Left ventricle myocardium inferior (tissue), 1 donor: ENCODE measurements around the gene CPB1. TPM values are rescaled to one million over a fixed set of nuclear protein-coding genes. Genes with fewer than 3 reads are reported as not detected.

ENCODE experiments used
- DNase-seq: peaks from one replicate; pipeline ENCODE4 v3.0.0-alpha.2; 2020
- H3K27ac ChIP-seq: fragments of 200-600 bp; replicated peaks from 2 replicates; pipeline ENCODE4 v1.8.0; 2021
- H3K27me3 ChIP-seq: fragments of 200-600 bp; 2 replicates; pipeline ENCODE4 v1.8.0; 2021; ENCODE audit warnings: low read depth
- H3K36me3 ChIP-seq: fragments of 200-600 bp; 2 replicates; pipeline ENCODE4 v1.8.0; 2021
- H3K4me1 ChIP-seq: fragments of 200-600 bp; 2 replicates; pipeline ENCODE4 v1.8.0; 2021
- H3K4me3 ChIP-seq: fragments of 200-600 bp; 2 replicates; pipeline ENCODE4 v1.8.0; 2021; ENCODE audit warnings: mild to moderate bottlenecking, moderate library complexity
- H3K9me3 ChIP-seq: fragments of 200-600 bp; replicated peaks from 2 replicates; pipeline ENCODE4 v1.8.0; 2021
- intact Hi-C: fragments of 100-400 bp; cut with micrococcal nuclease; formaldehyde crosslinking; loops from one replicate; pipeline ENCODE4 v1.11.0; 2022
- total RNA-seq: library from RNA; stranded (reverse); fragmentation: NEBNext Ultra II Directional; extraction: Animal tissue kit (Norgen Biotek cat#: 25700); gene quantifications from one replicate; pipeline ENCODE4 v1.2.1, GENCODE V29; 2021
- TF ChIP-seq, protein P1 (sequence below): fragments of 200-600 bp; IDR thresholded peaks from 2 replicates; pipeline ENCODE4 v1.8.0; 2021; ENCODE audit warnings: antibody characterized with exemption, mild to moderate bottlenecking, borderline replicate concordance
- donor health status: DM: no; HTN: yes; CAD: no; lungs with severe emphysema.

CPB1 gene
- total RNA-seq, 1 donor from 2014 or later = not detected

DNA sequence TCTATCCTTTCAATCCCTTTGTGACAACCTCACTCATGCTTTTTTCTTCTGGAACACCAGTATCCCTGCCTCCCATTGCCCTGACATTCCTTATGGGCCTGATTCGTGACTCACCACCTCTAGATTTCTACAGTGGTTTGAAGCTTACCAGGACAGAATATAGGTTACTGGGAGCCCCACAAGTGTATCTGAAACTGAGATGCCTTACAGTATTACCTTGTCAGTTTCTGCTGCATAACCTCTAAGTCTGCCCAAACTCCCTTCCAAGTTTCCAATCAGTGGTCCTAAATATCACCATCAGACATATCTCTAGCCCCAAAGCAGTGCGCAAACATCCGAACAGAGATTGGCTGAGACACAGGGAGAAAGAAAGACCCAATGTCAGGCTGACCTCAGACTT lies 5.6 kb downstream of the CPB1 start:
- intact Hi-C loops = no loop called here
- TF ChIP-seq, protein P1, sequence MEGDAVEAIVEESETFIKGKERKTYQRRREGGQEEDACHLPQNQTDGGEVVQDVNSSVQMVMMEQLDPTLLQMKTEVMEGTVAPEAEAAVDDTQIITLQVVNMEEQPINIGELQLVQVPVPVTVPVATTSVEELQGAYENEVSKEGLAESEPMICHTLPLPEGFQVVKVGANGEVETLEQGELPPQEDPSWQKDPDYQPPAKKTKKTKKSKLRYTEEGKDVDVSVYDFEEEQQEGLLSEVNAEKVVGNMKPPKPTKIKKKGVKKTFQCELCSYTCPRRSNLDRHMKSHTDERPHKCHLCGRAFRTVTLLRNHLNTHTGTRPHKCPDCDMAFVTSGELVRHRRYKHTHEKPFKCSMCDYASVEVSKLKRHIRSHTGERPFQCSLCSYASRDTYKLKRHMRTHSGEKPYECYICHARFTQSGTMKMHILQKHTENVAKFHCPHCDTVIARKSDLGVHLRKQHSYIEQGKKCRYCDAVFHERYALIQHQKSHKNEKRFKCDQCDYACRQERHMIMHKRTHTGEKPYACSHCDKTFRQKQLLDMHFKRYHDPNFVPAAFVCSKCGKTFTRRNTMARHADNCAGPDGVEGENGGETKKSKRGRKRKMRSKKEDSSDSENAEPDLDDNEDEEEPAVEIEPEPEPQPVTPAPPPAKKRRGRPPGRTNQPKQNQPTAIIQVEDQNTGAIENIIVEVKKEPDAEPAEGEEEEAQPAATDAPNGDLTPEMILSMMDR = no peak
- H3K9me3 ChIP-seq = no peaks in the 10 kb centered on the region
- no peak for DNase-seq
- no peaks in the 10 kb centered on the region for H3K27me3 ChIP-seq
- H3K4me3 ChIP-seq = no peak overlapping the region
- H3K36me3 ChIP-seq = no peaks in the 10 kb centered on the region
- H3K4me1 ChIP-seq = no peaks in the 10 kb centered on the region
- H3K27ac ChIP-seq = no peak overlapping the region

DNA sequence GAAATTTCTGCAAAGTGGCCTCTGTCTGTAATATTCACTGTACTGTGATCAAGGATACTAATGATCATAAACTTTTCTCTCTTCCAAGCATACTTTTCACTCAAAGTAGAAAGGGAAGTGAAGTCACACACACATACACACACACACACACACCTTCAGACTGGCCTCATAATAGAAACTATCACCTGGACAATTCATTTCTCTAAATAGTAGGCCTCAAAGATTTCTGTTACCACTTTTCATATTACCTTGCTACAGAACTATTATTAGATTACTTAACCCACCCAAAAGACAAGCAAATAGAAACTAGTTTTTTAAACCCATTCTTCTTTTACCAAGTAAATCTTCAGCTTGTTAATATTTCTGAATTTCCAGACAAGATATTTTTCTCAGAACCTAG lies 12.2 kb downstream of the CPB1 start:
- peaks cover 8% of the 10 kb centered on the region for H3K27me3 ChIP-seq
- TF ChIP-seq, protein P1 = no peak
- no peaks in the 10 kb centered on the region for H3K9me3 ChIP-seq
- no peak overlapping the region for H3K27ac ChIP-seq
- no peak for DNase-seq
- H3K4me3 ChIP-seq = no peak overlapping the region
- H3K36me3 ChIP-seq = no peaks in the 10 kb centered on the region
- no peaks in the 10 kb centered on the region for H3K4me1 ChIP-seq
- intact Hi-C loops = no loop called here

DNA sequence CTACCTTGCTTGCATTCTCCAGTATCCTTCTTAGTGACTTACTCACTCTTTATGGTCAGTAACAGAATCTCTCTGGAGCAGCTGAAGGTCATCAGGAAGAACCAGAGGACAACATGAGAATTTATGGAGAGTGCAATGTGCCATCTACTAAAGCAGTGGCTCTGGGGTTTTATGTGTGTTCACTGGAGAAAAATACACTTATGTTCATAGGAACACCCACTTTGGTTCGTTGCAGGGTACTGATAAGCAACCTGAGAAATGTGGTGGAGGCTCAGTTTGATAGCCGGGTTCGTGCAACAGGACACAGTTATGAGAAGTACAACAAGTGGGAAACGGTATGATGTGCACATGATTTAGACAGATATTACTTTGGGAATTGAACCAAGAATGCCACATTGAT lies 12.8 kb downstream of the CPB1 start:
- Histone ChIP-seq H3K27ac (no peak overlapping the region), H3K9me3 (no peaks in the 10 kb centered on the region), H3K4me3 (no peak overlapping the region), H3K27me3 (peaks cover 8% of the 10 kb centered on the region), H3K36me3 (no peaks in the 10 kb centered on the region), H3K4me1 (no peaks in the 10 kb centered on the region)
- DNase-seq = no peak
- TF ChIP-seq, protein P1 = no peak
- intact Hi-C loops = no loop called here

DNA sequence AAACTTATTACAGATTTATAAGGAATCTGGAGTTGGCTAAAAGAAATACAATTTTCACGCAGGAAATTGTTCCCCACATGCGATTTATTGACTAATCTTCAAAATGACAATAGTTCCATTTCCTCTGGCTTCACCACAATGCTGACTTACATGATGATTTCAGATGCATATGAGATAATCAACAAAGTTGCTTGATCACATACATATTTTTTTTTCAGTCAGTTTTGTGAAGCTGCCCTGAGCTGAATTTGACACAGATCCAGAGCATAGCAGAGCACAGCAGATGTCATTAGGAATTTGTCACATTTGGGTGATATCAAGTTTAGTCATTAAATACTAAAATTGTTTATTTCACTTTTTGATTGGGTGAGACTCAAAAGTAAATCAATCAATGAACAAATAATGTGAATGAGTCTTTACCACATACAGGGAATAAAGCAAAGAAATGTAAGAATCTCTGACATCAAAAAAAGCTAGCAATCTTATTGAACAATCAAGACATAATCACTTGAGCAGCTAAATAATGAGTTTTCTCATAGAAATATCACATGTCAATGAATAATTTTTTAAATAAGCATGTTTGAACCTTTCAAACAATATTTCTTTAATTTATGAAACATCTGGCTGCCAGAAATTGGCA lies 18.3 kb downstream of the CPB1 start:
- peaks cover 8% of the 10 kb centered on the region for H3K27me3 ChIP-seq
- no peaks in the 10 kb centered on the region for H3K4me1 ChIP-seq
- no peak overlapping the region for H3K4me3 ChIP-seq
- intact Hi-C loops = no loop called here
- TF ChIP-seq, protein P1 = no peak
- no peak for DNase-seq
- H3K36me3 ChIP-seq = no peaks in the 10 kb centered on the region
- no peak overlapping the region for H3K27ac ChIP-seq
- no peaks in the 10 kb centered on the region for H3K9me3 ChIP-seq

DNA sequence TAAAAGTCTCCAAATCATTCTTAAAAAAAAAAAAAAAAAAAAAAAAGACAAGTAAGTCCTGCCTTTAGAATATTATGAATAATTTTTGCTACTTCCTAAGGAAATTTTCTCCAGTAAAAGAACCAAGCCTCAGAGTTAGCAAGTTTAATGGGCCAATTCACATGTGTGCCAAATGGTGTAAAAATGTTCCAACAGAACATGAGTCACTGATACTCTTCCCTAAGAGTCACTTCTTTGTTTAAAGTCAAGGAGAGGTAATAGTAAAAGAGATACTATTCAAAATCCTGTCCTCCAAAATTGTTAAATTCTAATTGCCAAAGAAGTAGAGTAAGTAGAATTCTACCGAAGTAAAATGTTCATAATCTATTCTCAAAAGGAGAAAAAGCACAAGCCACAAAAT lies 19.7 kb downstream of the CPB1 start:
- no peak overlapping the region for H3K27ac ChIP-seq
- H3K4me1 ChIP-seq = no peaks in the 10 kb centered on the region
- intact Hi-C loops = no loop called here
- no peak overlapping the region for H3K4me3 ChIP-seq
- H3K9me3 ChIP-seq = no peaks in the 10 kb centered on the region
- TF ChIP-seq, protein P1 = no peak
- DNase-seq = no peak
- H3K36me3 ChIP-seq = no peaks in the 10 kb centered on the region
- peaks cover 1% of the 10 kb centered on the region for H3K27me3 ChIP-seq
